CD4-positive, alpha-beta T cell treated with Interferon alpha-2 for 1 hour (primary cell): ENCODE data around the gene EFCC1.

Experiments
- DNase-seq, 2 donors: peaks; one replicate each; pipeline ENCODE4 v3.0.0-alpha.2; 2020 to 2022

The EFCC1 gene

GRCh38 chr3:128994581-128995546, 6.2 kb upstream of the EFCC1 start:
- DNase-seq: no peak

GRCh38 chr3:128995737-128996136, 5.4 kb upstream of the EFCC1 start:
- no peak for DNase-seq

GRCh38 chr3:128996200-128996599, 4.9 kb upstream of the EFCC1 start:
- no peak for DNase-seq

- DNase-seq: no peak
Observed at GRCh38 chr3:128996726-128997125, 4.4 kb upstream of the EFCC1 start.

- DNase-seq: no peak
Observed at GRCh38 chr3:128997486-128998133, 3.5 kb upstream of the EFCC1 start.

- DNase-seq: no peak
Observed at GRCh38 chr3:128998561-128998960, 2.5 kb upstream of the EFCC1 start.

- DNase-seq: no peak
Observed at GRCh38 chr3:128999102-128999501, 2.0 kb upstream of the EFCC1 start.

- DNase-seq: no peak
Observed at GRCh38 chr3:129000742-129001100, 383 bp upstream of the EFCC1 start.

GRCh38 chr3:129001806-129002572, 885 bp downstream of the EFCC1 start:
- no peak for DNase-seq

- DNase-seq: no peak
Observed at GRCh38 chr3:129002573-129003569, 1.8 kb downstream of the EFCC1 start.

GRCh38 chr3:129003578-129004112, 2.5 kb downstream of the EFCC1 start:
- DNase-seq: peak; percentile 50 to 68

- no peak for DNase-seq
Observed at GRCh38 chr3:129004639-129005295, 3.7 kb downstream of the EFCC1 start.

- DNase-seq: no peak
Observed at GRCh38 chr3:129005526-129006303, 4.6 kb downstream of the EFCC1 start.

GRCh38 chr3:129006864-129007263, 5.8 kb downstream of the EFCC1 start:
- no peak for DNase-seq

- DNase-seq: no peak
Observed at GRCh38 chr3:129007792-129008191, 6.7 kb downstream of the EFCC1 start.

- DNase-seq: no peak
Observed at GRCh38 chr3:129009266-129009665, 8.2 kb downstream of the EFCC1 start.

- no peak for DNase-seq
Observed at GRCh38 chr3:129010310-129010956, 9.3 kb downstream of the EFCC1 start.

GRCh38 chr3:129013491-129013891, 12.4 kb downstream of the EFCC1 start:
- DNase-seq: no peak

GRCh38 chr3:129014148-129014547, 13.0 kb downstream of the EFCC1 start:
- DNase-seq: no peak

GRCh38 chr3:129014793-129015345, 13.8 kb downstream of the EFCC1 start:
- no peak for DNase-seq
